Loucy (cell line): ENCODE results near the gene SUSD2.

Source experiments
- H2AFZ ChIP-seq: fragments of 200-600 bp; sonication (generic); 2 replicates; pipeline ENCODE4 v1.6.0; 2016; ENCODE audit warnings: antibody characterized with exemption, mild to moderate bottlenecking, low read length, moderate library complexity
- H3F3A ChIP-seq: fragments of 200-600 bp; 2 replicates; pipeline ENCODE4 v1.6.0; 2016; ENCODE audit warnings: antibody characterized with exemption, low read depth, mild to moderate bottlenecking
- H3K27me3 ChIP-seq: fragments of 200-600 bp; sonication (generic); 2 replicates; pipeline ENCODE4 v1.6.1; 2014; ENCODE audit warnings: low read length, mild to moderate bottlenecking; ENCODE audit not compliant: insufficient read depth, poor library complexity, severe bottlenecking
- H3K36me3 ChIP-seq: fragments of 200-600 bp; sonication (generic); 2 replicates; pipeline ENCODE4 v1.6.1; 2016; ENCODE audit warnings: low read length; ENCODE audit not compliant: insufficient read depth
- H3K4me1 ChIP-seq: fragments of 200-600 bp; sonication (generic); 2 replicates; pipeline ENCODE4 v1.5.1; 2014; ENCODE audit warnings: low read length, mild to moderate bottlenecking; ENCODE audit not compliant: insufficient read depth, poor library complexity, severe bottlenecking
- H3K4me2 ChIP-seq: fragments of 200-600 bp; sonication (generic); 2 replicates; pipeline ENCODE4 v1.6.0; 2014; ENCODE audit warnings: antibody characterized with exemption, low read length, low read depth, mild to moderate bottlenecking; ENCODE audit not compliant: poor library complexity, severe bottlenecking
- H3K4me3 ChIP-seq: fragments of 200-600 bp; sonication (generic); 2 replicates; pipeline ENCODE4 v1.5.1; 2014; ENCODE audit warnings: low read length, mild to moderate bottlenecking, mixed read lengths; ENCODE audit not compliant: poor library complexity, severe bottlenecking
- H3K79me2 ChIP-seq: fragments of 200-600 bp; sonication (generic); 2 replicates; pipeline ENCODE4 v1.6.1; 2014; ENCODE audit warnings: low read length; ENCODE audit not compliant: insufficient read depth
- H3K9ac ChIP-seq: fragments of 200-600 bp; sonication (generic); 2 replicates; pipeline ENCODE4 v1.6.0; 2014; ENCODE audit warnings: mild to moderate bottlenecking, low read depth, low read length, moderate library complexity; ENCODE audit not compliant: poor library complexity, severe bottlenecking
- H3K9me2 ChIP-seq: fragments of 200-600 bp; sonication (generic); replicated peaks from 2 replicates; pipeline ENCODE4 v1.6.1; 2016; ENCODE audit warnings: low read depth, low read length, mixed read lengths
- H3K9me3 ChIP-seq: fragments of 200-600 bp; sonication (generic); 2 replicates; pipeline ENCODE4 v1.6.1; 2014; ENCODE audit warnings: mild to moderate bottlenecking, antibody characterized with exemption, low read length, low read depth; ENCODE audit not compliant: insufficient read depth
- H4K20me1 ChIP-seq: fragments of 200-600 bp; sonication (generic); 2 replicates; pipeline ENCODE4 v1.6.0; 2014; ENCODE audit warnings: antibody characterized with exemption, low read length, mild to moderate bottlenecking; ENCODE audit not compliant: insufficient read depth, poor library complexity, severe bottlenecking
- CTCF ChIP-seq: fragments of 200-600 bp; sonication (generic); conservative IDR thresholded peaks from 2 replicates; pipeline ENCODE4 v1.5.1; 2014; ENCODE audit warnings: mild to moderate bottlenecking, antibody characterized with exemption, low read length
- EZH2phosphoT487 ChIP-seq: fragments of 200-600 bp; IDR thresholded peaks from 2 replicates; pipeline ENCODE4 v1.6.1; 2018; ENCODE audit warnings: antibody characterized with exemption, mild to moderate bottlenecking, moderate library complexity, borderline replicate concordance

SUSD2 gene

GRCh38 chr22:24187731-24188644 is 6.7 kb downstream of the SUSD2 start:
- Histone ChIP-seq H3K36me3 (no peaks in the 10 kb centered on the region), H3K27me3 (no peaks in the 10 kb centered on the region)
- TF ChIP-seq EZH2phosphoT487 (no peak), CTCF (no peak)

GRCh38 chr22:24188705-24189248 is 7.5 kb downstream of the SUSD2 start:
- H3K9me3 ChIP-seq: no peaks in the 10 kb centered on the region
- TF ChIP-seq EZH2phosphoT487: no peak
- no peaks in the 10 kb centered on the region for H3K27me3 ChIP-seq
- H3K36me3 ChIP-seq: no peaks in the 10 kb centered on the region
- no peak overlapping the region for H3K4me3 ChIP-seq
- H3K79me2 ChIP-seq: no peaks in the 10 kb centered on the region
- no peak overlapping the region for H2AFZ ChIP-seq
- no peaks in the 10 kb centered on the region for H3K4me1 ChIP-seq
- H3K4me2 ChIP-seq: no peak overlapping the region
- no peaks in the 10 kb centered on the region for H3F3A ChIP-seq
- no peaks in the 10 kb centered on the region for H3K9me2 ChIP-seq
- no peaks in the 10 kb centered on the region for H4K20me1 ChIP-seq
- H3K9ac ChIP-seq: no peak overlapping the region

More at GRCh38 chr22:24187731-24188644, 6.7 kb downstream of the SUSD2 start:
- Histone ChIP-seq H3K4me1 (no peaks in the 10 kb centered on the region), H3K9me3 (no peaks in the 10 kb centered on the region), H3K4me2 (no peak overlapping the region), H3K9me2 (no peaks in the 10 kb centered on the region), H4K20me1 (no peaks in the 10 kb centered on the region), H3K4me3 (no peak overlapping the region), H3K9ac (no peak overlapping the region), H3F3A (no peaks in the 10 kb centered on the region), H3K79me2 (no peaks in the 10 kb centered on the region), H2AFZ (no peak overlapping the region)

- no peaks in the 10 kb centered on the region for H3K79me2 ChIP-seq
- no peaks in the 10 kb centered on the region for H4K20me1 ChIP-seq
- H3K4me2 ChIP-seq: no peak overlapping the region
- H3K27me3 ChIP-seq: no peaks in the 10 kb centered on the region
- no peak overlapping the region for H3K4me3 ChIP-seq
- H3K4me1 ChIP-seq: no peaks in the 10 kb centered on the region
- H3K9me2 ChIP-seq: no peaks in the 10 kb centered on the region
- no peak overlapping the region for H3K9ac ChIP-seq
- peak; percentile 97 for TF ChIP-seq CTCF
- TF ChIP-seq EZH2phosphoT487: no peak
- H3K36me3 ChIP-seq: no peaks in the 10 kb centered on the region
- H3K9me3 ChIP-seq: no peaks in the 10 kb centered on the region
- H3F3A ChIP-seq: no peaks in the 10 kb centered on the region
- peak overlapping the region; percentile 67; the same call in 1 of the 2 replicates for H2AFZ ChIP-seq
Observed at GRCh38 chr22:24189249-24190158, 8.2 kb downstream of the SUSD2 start.
